RWPE1 (cell line): ENCODE results near the gene DDIT4L.
"Not testable (repeated sequence)": the region's sequence is repeated elsewhere in the genome, so short reads cannot be mapped to it uniquely, and the experiment has no call there.

ENCODE experiments used
- CTCF ChIA-PET: fragments of 350-600 bp; sonication (Branson Sonifier 250); formaldehyde crosslinking; extraction: SDS; loops from one replicate; lab custom pipeline; 2021; lab: Yijun Ruan, JAX
- POLR2A ChIA-PET: fragments of 400-600 bp; formaldehyde crosslinking; extraction: SDS; loops from one replicate; lab custom pipeline; 2020; ENCODE audit warnings: antibody characterized with exemption; ENCODE audit not compliant: low non-redundant PET; lab: Yijun Ruan, JAX
- DNase-seq: peaks from one replicate; pipeline ENCODE4 v3.0.0; 2012; ENCODE audit warnings: low spot score
- H3K27ac ChIP-seq: fragments of 450-650 bp; 2 replicates; pipeline ENCODE4 v1.5.1; 2017
- TF ChIP-seq, protein P1 (sequence below): fragments of 450-650 bp; conservative IDR thresholded peaks from 2 replicates; pipeline ENCODE4 v1.5.1; 2017; ENCODE audit warnings: low read depth, mild to moderate bottlenecking

Gene DDIT4L

GRCh38 chr4:100206850-100207249 is 16.6 kb upstream of the DDIT4L start:
- POLR2A ChIA-PET: no interaction called here
- CTCF ChIA-PET: no interaction called here
- no peak for DNase-seq
- TF ChIP-seq, protein P1, sequence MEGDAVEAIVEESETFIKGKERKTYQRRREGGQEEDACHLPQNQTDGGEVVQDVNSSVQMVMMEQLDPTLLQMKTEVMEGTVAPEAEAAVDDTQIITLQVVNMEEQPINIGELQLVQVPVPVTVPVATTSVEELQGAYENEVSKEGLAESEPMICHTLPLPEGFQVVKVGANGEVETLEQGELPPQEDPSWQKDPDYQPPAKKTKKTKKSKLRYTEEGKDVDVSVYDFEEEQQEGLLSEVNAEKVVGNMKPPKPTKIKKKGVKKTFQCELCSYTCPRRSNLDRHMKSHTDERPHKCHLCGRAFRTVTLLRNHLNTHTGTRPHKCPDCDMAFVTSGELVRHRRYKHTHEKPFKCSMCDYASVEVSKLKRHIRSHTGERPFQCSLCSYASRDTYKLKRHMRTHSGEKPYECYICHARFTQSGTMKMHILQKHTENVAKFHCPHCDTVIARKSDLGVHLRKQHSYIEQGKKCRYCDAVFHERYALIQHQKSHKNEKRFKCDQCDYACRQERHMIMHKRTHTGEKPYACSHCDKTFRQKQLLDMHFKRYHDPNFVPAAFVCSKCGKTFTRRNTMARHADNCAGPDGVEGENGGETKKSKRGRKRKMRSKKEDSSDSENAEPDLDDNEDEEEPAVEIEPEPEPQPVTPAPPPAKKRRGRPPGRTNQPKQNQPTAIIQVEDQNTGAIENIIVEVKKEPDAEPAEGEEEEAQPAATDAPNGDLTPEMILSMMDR: no peak
- no peak overlapping the region for H3K27ac ChIP-seq

DNA sequence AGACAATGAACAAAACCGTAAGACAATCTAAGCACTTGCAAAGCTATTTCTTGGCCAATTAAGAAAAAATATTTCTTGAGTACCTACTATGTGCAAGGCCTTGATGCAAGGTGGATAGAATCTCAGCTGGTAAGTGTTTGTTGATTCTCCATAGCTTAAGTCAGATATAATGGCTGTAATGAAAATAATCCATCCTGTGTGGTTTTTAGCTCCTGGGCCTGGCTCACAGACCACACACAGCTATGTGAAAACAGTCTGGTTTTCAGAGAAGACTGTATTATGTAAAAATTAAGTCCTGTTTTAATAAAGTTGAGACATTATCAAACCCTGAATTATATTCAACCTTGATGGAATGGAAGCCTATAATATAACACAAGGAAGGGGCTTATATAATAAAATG is 7.8 kb upstream of the DDIT4L start:
- ChIA-PET POLR2A (no interaction called here), CTCF (interaction anchor here (0.6 kb wide), 2 partner anchors 200 to 219 kb away, joined by 4 to 9 read pairs; no protein-coding TSS in a partner anchor)
- no peak overlapping the region for H3K27ac ChIP-seq
- DNase-seq: no peak
- TF ChIP-seq, protein P1: no peak

GRCh38 chr4:100196388-100197071 is 6.3 kb upstream of the DDIT4L start:
- CTCF ChIA-PET: interaction anchor here (0.6 kb wide), 1 partner anchor 533 kb away, joined by 3 read pairs; no protein-coding TSS in a partner anchor
- H3K27ac ChIP-seq, POLR2A ChIA-PET, DNase-seq: not testable (repeated sequence)

DNA sequence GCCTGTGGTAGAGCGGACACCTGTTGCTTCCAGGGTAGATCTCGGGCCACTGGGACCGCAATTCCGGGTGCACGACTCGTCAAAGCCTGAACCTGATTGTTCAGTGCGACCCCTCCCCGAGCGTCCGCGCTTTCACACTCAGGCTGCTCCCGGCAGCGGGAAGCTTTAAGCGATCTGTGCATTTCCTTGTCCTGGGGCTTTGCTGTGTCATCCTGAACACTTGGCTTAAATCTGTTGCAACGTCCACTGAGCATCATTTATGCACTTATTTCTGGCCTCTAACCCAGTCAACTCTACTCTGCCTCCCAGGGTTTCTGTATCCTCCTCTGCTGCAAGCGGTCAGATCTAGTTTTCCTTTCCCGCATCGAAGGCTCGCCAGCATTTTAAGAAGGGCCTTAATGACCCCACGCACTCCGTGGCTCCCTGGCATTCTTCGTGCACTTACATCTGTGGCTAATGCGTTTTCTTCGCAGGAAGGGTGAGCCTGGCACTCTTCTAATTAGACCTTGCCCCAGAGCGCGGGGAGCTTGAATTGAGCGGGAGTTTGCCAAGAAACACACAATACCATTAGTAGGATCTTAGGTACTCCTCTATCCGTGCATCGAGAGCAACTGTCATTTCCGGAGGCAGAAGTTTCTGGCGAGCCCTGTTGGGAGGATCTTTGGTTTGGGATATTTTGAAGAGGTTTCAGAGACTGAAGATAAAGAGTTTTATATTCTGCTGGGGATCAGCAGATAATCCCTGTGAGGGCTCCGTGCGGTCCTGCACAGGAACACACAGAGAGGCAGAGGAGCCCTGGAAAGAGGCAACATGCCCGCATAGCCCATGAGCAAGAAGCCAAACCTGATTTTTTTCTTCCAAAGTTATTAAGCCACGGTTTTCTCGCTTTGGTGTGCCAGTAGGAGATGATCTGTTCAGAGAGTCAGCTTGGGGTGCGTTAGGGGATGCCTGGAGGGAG is 654 bp upstream of the DDIT4L start:
- TF ChIP-seq, protein P1: no peak
- ChIA-PET POLR2A (no interaction called here), CTCF (interaction anchor here (1.4 kb wide), 1 partner anchor 98 kb away, joined by 3 read pairs; no protein-coding TSS in a partner anchor)
- DNase-seq: no peak
- no peak overlapping the region for H3K27ac ChIP-seq

GRCh38 chr4:100188829-100189228 is 1.4 kb downstream of the DDIT4L start:
- CTCF ChIA-PET: no interaction called here
- no peak for DNase-seq
- TF ChIP-seq, protein P1: no peak
- no peak overlapping the region for H3K27ac ChIP-seq
- POLR2A ChIA-PET: no interaction called here

- POLR2A ChIA-PET: no interaction called here
- no peak overlapping the region for H3K27ac ChIP-seq
- TF ChIP-seq, protein P1: no peak
- CTCF ChIA-PET: no interaction called here
- no peak for DNase-seq
Measured at GRCh38 chr4:100187781-100188180, 2.5 kb downstream of the DDIT4L start.
